Vagina (tissue), 2 donors: ENCODE results near the gene MBD4.

ENCODE experiments used
- POLR2A ChIP-seq, 2 donors: fragments of 450-650 bp; IDR thresholded peaks; one replicate each; pipeline ENCODE4 v1.6.1; 2017; ENCODE audit warnings: antibody characterized with exemption in 2 of 2, mild to moderate bottlenecking in 2 of 2, moderate library complexity in 2 of 2
- POLR2AphosphoS5 ChIP-seq, 2 donors: sonication (generic); formaldehyde crosslinking; IDR thresholded peaks; one replicate each; pipeline ENCODE4 v1.9.0; 2017; ENCODE audit warnings: antibody characterized with exemption in 2 of 2, mild to moderate bottlenecking in 2 of 2, low read depth in 1 of 2; ENCODE audit not compliant: insufficient read depth in 1 of 2
- TF ChIP-seq, protein P1 (sequence below), 3 experiments: fragments of 450-650 bp in 2 of 3; fragments of 200-600 bp in 1 of 3; sonication (generic) in 1 of 3; IDR thresholded peaks; one replicate each; pipeline ENCODE4 v1.5.1; 2017 to 2019; ENCODE audit warnings: antibody characterized with exemption in 3 of 3, mild to moderate bottlenecking in 2 of 3, moderate library complexity in 2 of 3

- TF ChIP-seq POLR2AphosphoS5 (IDR thresholded peaks at IDR 0.05; ENCODE audit: insufficient read depth in 1 of 2, low read depth in 1 of 2) (peak; percentile 69 to 77), POLR2A (IDR thresholded peaks at IDR 0.05) (no peak)
- TF ChIP-seq, protein P1, sequence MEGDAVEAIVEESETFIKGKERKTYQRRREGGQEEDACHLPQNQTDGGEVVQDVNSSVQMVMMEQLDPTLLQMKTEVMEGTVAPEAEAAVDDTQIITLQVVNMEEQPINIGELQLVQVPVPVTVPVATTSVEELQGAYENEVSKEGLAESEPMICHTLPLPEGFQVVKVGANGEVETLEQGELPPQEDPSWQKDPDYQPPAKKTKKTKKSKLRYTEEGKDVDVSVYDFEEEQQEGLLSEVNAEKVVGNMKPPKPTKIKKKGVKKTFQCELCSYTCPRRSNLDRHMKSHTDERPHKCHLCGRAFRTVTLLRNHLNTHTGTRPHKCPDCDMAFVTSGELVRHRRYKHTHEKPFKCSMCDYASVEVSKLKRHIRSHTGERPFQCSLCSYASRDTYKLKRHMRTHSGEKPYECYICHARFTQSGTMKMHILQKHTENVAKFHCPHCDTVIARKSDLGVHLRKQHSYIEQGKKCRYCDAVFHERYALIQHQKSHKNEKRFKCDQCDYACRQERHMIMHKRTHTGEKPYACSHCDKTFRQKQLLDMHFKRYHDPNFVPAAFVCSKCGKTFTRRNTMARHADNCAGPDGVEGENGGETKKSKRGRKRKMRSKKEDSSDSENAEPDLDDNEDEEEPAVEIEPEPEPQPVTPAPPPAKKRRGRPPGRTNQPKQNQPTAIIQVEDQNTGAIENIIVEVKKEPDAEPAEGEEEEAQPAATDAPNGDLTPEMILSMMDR (IDR thresholded peaks at IDR 0.05), result no peak
Observed at GRCh38 chr3:129428376-129429079, 11.2 kb downstream of the MBD4 start, which contains the start of gene EFCAB12.
